ENCODE measurements around the gene PIK3CA. TPM values are rescaled to one million over a fixed set of nuclear protein-coding genes. Genes with fewer than 3 reads are reported as not detected.
"Not testable (repeated sequence)": the region's sequence is repeated elsewhere in the genome, so short reads cannot be mapped to it uniquely, and the experiment has no call there.

PIK3CA gene
- total RNA-seq, 1 donor from 2014 or later, result 20.0 TPM

DNA sequence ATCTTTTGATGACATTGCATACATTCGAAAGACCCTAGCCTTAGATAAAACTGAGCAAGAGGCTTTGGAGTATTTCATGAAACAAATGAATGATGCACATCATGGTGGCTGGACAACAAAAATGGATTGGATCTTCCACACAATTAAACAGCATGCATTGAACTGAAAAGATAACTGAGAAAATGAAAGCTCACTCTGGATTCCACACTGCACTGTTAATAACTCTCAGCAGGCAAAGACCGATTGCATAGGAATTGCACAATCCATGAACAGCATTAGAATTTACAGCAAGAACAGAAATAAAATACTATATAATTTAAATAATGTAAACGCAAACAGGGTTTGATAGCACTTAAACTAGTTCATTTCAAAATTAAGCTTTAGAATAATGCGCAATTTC is 86.0 kb downstream of the PIK3CA start:
- Mint-ChIP-seq H3K4me3 (ENCODE audit: unreplicated experiment) (no peak overlapping the region), H3K4me1 (ENCODE audit: low read depth, unreplicated experiment) (no peaks in the 10 kb centered on the region), H3K27ac (ENCODE audit: unreplicated experiment) (no peak overlapping the region), H3K36me3 (ENCODE audit: unreplicated experiment) (no peaks in the 10 kb centered on the region), H3K27me3 (ENCODE audit: unreplicated experiment) (no peaks in the 10 kb centered on the region), H3K9me3 (ENCODE audit: unreplicated experiment) (no peaks in the 10 kb centered on the region)
- TF ChIP-seq, protein P1, sequence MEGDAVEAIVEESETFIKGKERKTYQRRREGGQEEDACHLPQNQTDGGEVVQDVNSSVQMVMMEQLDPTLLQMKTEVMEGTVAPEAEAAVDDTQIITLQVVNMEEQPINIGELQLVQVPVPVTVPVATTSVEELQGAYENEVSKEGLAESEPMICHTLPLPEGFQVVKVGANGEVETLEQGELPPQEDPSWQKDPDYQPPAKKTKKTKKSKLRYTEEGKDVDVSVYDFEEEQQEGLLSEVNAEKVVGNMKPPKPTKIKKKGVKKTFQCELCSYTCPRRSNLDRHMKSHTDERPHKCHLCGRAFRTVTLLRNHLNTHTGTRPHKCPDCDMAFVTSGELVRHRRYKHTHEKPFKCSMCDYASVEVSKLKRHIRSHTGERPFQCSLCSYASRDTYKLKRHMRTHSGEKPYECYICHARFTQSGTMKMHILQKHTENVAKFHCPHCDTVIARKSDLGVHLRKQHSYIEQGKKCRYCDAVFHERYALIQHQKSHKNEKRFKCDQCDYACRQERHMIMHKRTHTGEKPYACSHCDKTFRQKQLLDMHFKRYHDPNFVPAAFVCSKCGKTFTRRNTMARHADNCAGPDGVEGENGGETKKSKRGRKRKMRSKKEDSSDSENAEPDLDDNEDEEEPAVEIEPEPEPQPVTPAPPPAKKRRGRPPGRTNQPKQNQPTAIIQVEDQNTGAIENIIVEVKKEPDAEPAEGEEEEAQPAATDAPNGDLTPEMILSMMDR (IDR thresholded peaks at IDR 0.05; ENCODE audit: partially characterized antibody, unreplicated experiment), result no peak
- DNase-seq, result no peak

DNA sequence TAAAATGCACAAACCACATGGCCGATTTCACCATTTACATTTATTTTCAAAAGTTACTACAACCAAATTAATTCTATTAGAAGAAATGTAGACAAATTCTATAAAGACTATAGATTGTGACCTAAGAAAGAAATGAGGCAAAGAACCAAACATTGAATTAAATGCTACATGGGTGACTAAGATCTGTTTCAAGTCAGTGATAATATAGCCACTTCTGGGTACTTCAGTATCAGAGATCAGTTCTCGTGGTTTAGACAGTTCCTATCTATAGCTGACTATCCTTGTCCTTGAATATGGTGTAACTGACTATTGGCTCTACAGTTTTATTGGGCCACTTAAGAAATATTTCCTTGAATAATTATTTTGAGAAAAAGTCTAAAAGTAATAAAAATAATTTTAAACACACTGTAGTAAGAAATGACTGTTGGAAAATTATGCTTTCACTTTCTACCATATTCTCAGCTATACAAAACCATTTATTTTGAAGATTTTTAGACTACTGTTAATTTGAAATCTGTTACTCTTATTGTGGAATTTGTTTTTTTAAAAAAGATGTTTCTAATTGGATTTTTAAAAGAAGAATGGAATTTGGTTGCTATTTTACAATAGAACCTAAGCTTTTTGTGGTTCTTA is 88.6 kb downstream of the PIK3CA start:
- Mint-ChIP-seq H3K27ac (ENCODE audit: unreplicated experiment) (no peak overlapping the region), H3K9me3 (ENCODE audit: unreplicated experiment) (no peaks in the 10 kb centered on the region), H3K4me1 (ENCODE audit: low read depth, unreplicated experiment) (no peaks in the 10 kb centered on the region), H3K4me3 (ENCODE audit: unreplicated experiment) (no peak overlapping the region), H3K27me3 (ENCODE audit: unreplicated experiment) (no peaks in the 10 kb centered on the region), H3K36me3 (ENCODE audit: unreplicated experiment) (no peaks in the 10 kb centered on the region)
- DNase-seq, result no peak
- TF ChIP-seq, protein P1 (IDR thresholded peaks at IDR 0.05; ENCODE audit: partially characterized antibody, unreplicated experiment), result no peak

DNA sequence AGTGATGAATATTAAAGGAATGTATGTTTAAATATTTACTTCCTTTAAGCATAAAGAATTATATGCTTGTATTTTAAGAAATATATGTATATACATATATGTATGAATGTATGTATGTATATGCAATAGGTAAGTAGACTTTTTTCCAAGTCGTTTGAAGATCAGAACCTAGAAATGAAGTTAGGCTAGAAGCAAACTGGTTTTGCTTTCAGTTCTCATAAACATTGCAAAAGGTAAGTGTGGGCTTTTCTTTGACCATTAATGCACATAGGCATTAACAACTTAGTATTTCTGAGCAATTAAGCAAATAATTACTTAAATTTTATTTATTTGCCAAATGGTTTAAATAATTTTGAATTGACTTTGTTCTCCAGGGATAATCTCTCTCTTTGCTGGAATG is 92.1 kb downstream of the PIK3CA start:
- not testable (repeated sequence) for H3K36me3 Mint-ChIP-seq (ENCODE audit: unreplicated experiment); H3K4me3 Mint-ChIP-seq (ENCODE audit: unreplicated experiment); H3K4me1 Mint-ChIP-seq (ENCODE audit: low read depth, unreplicated experiment); H3K27ac Mint-ChIP-seq (ENCODE audit: unreplicated experiment); DNase-seq; H3K27me3 Mint-ChIP-seq (ENCODE audit: unreplicated experiment); H3K9me3 Mint-ChIP-seq (ENCODE audit: unreplicated experiment)

DNA sequence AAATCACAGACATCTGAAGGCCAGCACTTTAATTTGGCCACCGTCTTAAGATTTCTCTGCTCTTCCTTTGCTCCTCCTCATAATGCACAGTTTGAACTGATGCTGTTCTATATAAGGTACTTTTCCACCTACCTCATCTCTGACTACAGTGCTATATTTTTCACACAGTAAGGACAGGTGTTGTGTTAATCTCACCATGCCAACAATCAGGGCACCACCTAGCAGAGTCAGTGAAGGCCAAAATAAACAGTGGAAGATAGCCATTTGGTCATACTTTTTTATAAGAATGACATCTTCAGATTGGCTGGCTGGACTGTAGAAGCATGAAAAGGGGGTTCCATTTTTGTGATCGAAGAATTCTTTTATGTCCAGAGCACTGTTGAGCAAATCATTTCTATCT is 94.7 kb downstream of the PIK3CA start:
- not testable (repeated sequence) for H3K27ac Mint-ChIP-seq (ENCODE audit: unreplicated experiment); H3K4me1 Mint-ChIP-seq (ENCODE audit: low read depth, unreplicated experiment); H3K4me3 Mint-ChIP-seq (ENCODE audit: unreplicated experiment); H3K27me3 Mint-ChIP-seq (ENCODE audit: unreplicated experiment); H3K36me3 Mint-ChIP-seq (ENCODE audit: unreplicated experiment); H3K9me3 Mint-ChIP-seq (ENCODE audit: unreplicated experiment); DNase-seq

DNA sequence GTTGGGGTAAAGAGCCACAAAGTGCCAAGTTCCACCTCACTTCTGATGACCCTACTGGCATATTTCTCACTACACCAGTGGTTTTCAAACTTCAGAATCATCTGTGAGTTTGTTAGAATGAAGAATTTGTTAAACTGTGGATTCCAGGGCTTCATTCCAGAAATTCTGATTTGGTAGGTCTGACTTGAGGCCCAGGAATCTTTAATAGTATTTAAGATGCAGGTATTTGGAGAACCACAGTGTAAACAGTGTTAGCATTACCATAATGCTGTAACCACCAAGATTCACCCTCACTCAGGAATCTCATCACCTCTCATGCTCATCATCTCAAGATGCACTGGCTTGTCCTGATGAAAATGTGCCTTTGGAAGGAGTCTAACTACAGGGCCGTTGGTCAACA is 96.7 kb downstream of the PIK3CA start:
- no peak for DNase-seq
- Mint-ChIP-seq H3K9me3 (ENCODE audit: unreplicated experiment) (no peaks in the 10 kb centered on the region), H3K4me1 (ENCODE audit: low read depth, unreplicated experiment) (no peaks in the 10 kb centered on the region), H3K36me3 (ENCODE audit: unreplicated experiment) (peaks cover 5% of the 10 kb centered on the region), H3K27me3 (ENCODE audit: unreplicated experiment) (no peaks in the 10 kb centered on the region), H3K27ac (ENCODE audit: unreplicated experiment) (no peak overlapping the region), H3K4me3 (ENCODE audit: unreplicated experiment) (no peak overlapping the region)
- TF ChIP-seq, protein P1 (IDR thresholded peaks at IDR 0.05; ENCODE audit: partially characterized antibody, unreplicated experiment), result no peak

DNA sequence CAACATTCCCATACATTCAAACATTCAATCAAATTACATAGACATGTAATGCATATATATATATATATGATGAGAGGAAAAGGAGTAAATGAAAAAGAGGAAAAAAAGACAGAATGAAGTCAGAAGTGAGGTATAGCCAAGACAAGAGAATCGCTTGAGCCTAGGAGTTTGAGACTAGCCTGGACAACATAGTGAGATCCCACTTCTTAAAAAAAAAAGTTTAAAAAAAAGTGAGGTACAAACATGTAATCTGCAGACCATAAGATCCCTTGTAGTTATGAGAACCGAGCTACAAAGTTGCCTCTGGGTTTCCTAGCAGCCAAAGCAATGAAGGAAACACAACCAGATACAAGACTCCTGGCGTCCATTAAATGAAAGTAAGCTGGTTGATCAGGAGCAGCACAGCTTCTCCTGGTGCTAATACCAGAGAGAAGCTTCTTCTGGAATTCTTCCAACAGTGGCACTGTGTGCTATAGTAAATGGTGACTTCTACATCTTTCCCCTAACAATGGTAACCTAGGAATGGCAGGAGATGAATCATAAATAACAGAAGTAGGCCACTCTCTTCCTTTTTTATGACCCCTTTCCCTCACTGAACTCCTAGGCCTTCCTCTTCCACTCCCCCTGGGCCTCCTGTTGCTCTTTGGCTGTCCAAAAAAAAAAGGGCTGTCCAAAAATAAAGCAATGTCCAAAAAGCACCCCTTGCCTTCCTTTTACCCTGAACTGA is 99.3 kb downstream of the PIK3CA start:
- no peak for DNase-seq
- H3K4me3 Mint-ChIP-seq (ENCODE audit: unreplicated experiment), result no peak overlapping the region
- no peaks in the 10 kb centered on the region for H3K27me3 Mint-ChIP-seq (ENCODE audit: unreplicated experiment)
- H3K27ac Mint-ChIP-seq (ENCODE audit: unreplicated experiment), result no peak overlapping the region
- TF ChIP-seq, protein P1 (IDR thresholded peaks at IDR 0.05; ENCODE audit: partially characterized antibody, unreplicated experiment), result no peak
- peaks cover 5% of the 10 kb centered on the region for H3K36me3 Mint-ChIP-seq (ENCODE audit: unreplicated experiment)
- no peaks in the 10 kb centered on the region for H3K9me3 Mint-ChIP-seq (ENCODE audit: unreplicated experiment)
- no peaks in the 10 kb centered on the region for H3K4me1 Mint-ChIP-seq (ENCODE audit: low read depth, unreplicated experiment)
